LNCaP clone FGC (cell line): ENCODE data around the gene KRTAP10-8.
"Not testable (repeated sequence)": the region's sequence is repeated elsewhere in the genome, so short reads cannot be mapped to it uniquely, and the experiment has no call there.

ENCODE experiments used
- DNase-seq: peaks from one replicate; pipeline ENCODE4 v3.0.0-alpha.2; 2011; ENCODE audit warnings: low read depth
- H3K4me3 ChIP-seq: 2 replicates; pipeline ENCODE4 v1.5.1; 2011; ENCODE audit warnings: mild to moderate bottlenecking, low read depth, low read length, control low read depth
- TF ChIP-seq, protein P1 (sequence below): IDR thresholded peaks from 2 replicates; pipeline ENCODE4 v1.5.1; 2012; ENCODE audit warnings: mild to moderate bottlenecking; ENCODE audit not compliant: control insufficient read depth, insufficient read depth; ENCODE audit errors: extremely low read depth

The KRTAP10-8 gene

DNA sequence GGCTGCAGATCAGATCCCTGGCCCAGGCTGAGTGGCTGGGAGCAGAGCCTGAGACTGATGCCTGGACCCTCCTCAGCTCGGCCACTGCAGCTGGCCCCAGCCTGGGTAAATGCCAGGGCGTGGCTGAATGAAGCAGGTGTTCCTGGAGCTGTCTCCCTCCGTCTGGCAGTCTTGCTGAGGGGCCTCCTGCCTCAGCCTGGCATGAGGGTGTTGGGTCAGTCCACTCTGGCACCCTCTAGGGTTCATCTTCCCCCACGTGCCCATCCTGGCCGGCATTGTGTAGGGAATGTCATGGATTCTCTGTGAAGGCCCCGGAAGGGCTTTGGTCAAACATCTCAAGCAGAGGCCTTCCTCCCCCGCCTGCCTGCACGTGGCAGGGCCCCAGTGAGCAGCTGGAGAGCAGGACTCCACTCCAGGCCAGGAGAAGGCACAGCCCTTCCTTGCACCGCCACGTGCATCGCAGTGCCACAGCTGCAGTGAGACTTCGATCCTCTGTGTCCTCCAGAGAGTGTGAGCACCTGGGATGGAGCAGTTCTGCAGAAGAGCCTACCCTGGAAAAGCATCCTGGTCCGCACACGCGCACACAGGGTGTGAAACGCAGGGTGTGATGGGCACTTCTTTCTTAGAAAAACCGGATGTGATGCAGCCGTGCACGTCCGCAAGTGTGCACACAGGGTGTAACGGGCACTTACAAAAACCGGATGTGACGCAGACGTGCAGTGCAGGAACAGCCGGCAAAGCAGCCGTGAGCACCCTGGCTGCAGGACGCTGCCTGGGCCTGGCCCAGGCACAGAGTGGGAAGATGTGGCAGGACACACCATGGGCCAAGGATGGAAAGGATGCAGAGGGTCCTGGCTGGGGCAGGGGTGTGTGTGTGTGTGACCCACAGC, 43.0 kb upstream of the KRTAP10-8 start:
- TF ChIP-seq, protein P1, sequence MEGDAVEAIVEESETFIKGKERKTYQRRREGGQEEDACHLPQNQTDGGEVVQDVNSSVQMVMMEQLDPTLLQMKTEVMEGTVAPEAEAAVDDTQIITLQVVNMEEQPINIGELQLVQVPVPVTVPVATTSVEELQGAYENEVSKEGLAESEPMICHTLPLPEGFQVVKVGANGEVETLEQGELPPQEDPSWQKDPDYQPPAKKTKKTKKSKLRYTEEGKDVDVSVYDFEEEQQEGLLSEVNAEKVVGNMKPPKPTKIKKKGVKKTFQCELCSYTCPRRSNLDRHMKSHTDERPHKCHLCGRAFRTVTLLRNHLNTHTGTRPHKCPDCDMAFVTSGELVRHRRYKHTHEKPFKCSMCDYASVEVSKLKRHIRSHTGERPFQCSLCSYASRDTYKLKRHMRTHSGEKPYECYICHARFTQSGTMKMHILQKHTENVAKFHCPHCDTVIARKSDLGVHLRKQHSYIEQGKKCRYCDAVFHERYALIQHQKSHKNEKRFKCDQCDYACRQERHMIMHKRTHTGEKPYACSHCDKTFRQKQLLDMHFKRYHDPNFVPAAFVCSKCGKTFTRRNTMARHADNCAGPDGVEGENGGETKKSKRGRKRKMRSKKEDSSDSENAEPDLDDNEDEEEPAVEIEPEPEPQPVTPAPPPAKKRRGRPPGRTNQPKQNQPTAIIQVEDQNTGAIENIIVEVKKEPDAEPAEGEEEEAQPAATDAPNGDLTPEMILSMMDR = no peak
- DNase-seq = no peak

DNA sequence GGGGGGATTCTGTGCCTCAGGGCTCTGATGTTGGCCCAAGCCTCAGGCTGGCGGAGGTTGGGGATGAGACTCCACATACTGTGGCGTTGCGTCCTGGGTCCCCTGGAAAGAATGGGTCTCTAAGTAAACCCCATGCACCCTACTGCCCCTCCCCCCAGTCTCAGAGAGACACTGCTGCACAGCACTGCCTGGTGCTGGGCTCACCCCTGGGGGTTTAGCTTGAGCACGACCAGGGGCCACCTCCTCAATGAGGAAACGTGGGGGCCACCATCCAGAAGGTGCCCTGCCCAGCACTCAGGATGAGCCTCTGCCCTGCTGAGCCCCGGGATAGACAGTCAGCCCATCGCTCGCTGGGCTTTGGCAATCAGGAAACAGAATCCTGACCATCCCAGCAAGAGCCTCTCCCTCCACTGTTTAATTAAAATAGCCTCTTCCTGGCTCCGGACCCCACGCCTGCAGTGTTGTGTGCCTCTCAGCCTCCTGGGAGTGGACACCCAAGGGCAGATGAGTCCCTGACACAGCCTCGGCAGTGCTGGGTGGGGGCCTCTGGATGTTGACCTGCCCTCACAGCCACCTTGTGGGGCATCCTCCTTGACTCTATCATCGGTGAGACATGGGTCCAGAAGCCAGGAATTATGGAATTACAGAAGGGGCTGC, 41.9 kb upstream of the KRTAP10-8 start:
- H3K4me3 ChIP-seq = no peak overlapping the region
- TF ChIP-seq, protein P1 = no peak
- DNase-seq = no peak

More for the DNA sequence above, 43.0 kb upstream of the KRTAP10-8 start:
- H3K4me3 ChIP-seq = no peak overlapping the region

DNA sequence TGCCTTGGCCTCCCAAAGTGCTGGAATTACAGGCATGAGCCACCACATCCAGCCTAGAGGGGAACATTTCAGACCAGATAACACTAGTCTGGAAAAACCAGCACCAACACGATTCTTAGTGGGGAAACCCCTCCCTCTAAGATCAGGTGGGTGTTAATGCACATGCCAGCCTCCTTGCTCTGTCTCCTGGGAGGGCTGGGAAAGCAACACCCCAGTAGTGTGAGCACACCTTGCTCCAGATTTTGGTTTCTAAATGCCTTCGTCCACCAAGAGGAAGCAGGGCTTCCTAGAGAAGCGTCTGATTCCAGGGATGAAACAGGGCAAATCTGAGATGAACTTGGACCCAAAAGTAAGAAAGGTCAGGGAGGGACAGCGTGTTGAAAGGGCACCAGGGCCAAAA, 40.6 kb upstream of the KRTAP10-8 start:
- TF ChIP-seq, protein P1 = no peak
- no peak overlapping the region for H3K4me3 ChIP-seq
- no peak for DNase-seq

GRCh38 chr21:44571844-44572782, 39.8 kb upstream of the KRTAP10-8 start:
- TF ChIP-seq, protein P1 = no peak
- H3K4me3 ChIP-seq = no peak overlapping the region
- DNase-seq = no peak

DNA sequence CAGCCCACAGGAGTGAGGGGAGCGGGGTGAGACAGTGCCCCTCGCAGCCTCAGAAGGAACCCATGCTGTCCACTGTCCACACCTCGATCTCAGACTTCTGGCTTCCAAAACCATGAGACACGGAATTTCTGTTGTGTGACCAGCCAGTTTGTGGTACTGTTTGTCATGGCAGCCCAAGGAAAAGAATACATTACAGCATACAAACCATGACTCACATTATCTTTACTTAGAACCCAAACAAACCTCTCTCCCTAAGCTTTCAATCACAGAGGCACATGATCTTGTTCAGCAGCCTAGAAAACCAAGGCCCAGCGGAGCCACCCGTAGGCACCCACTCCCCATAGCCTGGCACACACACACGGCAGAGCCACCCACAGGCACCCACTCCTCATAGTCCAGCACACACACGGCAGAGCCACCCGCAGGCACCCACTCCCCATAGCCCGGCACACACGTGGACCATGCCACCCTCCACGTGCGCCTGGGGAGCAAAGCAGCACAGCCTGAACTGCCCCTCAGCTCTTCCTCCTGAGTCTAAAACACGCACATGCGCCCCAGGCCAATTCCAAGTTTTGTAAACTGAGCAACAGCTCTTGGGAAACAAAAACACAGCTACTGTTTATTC, 38.8 kb upstream of the KRTAP10-8 start:
- TF ChIP-seq, protein P1 = no peak
- DNase-seq = no peak

GRCh38 chr21:44573630-44574456, 38.0 kb upstream of the KRTAP10-8 start, which contains the start of gene KRTAP10-4:
Gene KRTAP10-4 (plus strand): TSS chr21:44573729. CDS start chr21:44573759, 30 bp downstream.
- not testable (repeated sequence) for H3K4me3 ChIP-seq, DNase-seq

More for the DNA sequence above, 38.8 kb upstream of the KRTAP10-8 start:
- no peak overlapping the region for H3K4me3 ChIP-seq
